H9 (cell line): Measurements from ENCODE around the gene PLCB1. TPM values are rescaled to one million over a fixed set of nuclear protein-coding genes. Genes with fewer than 3 reads are reported as not detected.
A peak's percentile ranks its signal among the peaks of the same experiment; 100 is the strongest.

Source experiments
- DNase-seq: peaks from one replicate; pipeline ENCODE4 v3.0.0-alpha.2; 2017
- H2AFZ ChIP-seq: one replicate; pipeline ENCODE4 v1.6.1; 2013; ENCODE audit warnings: mild to moderate bottlenecking, low read length, control low read depth, moderate library complexity
- H2AK5ac ChIP-seq: 2 replicates; pipeline ENCODE4 v1.6.1; 2013; ENCODE audit warnings: low read length, control low read depth, mixed read lengths; ENCODE audit not compliant: insufficient read length
- H2BK120ac ChIP-seq: one replicate; pipeline ENCODE4 v1.6.1; 2013; ENCODE audit warnings: low read depth, mild to moderate bottlenecking, low read length, control low read depth, inconsistent platforms; ENCODE audit not compliant: poor library complexity, severe bottlenecking
- H2BK12ac ChIP-seq: 2 replicates; pipeline ENCODE4 v1.6.1; 2013; ENCODE audit warnings: low read length, control low read depth, mixed read lengths, low read depth; ENCODE audit not compliant: insufficient read length
- H2BK15ac ChIP-seq: 2 replicates; pipeline ENCODE4 v1.6.1; 2013; ENCODE audit warnings: low read depth, low read length, control low read depth
- H2BK20ac ChIP-seq: one replicate; pipeline ENCODE4 v1.6.1; 2013; ENCODE audit warnings: low read depth, mild to moderate bottlenecking, low read length, control low read depth, inconsistent platforms; ENCODE audit not compliant: poor library complexity, severe bottlenecking
- H2BK5ac ChIP-seq: 2 replicates; pipeline ENCODE4 v1.6.1; 2013; ENCODE audit warnings: low read length, control low read depth, mixed read lengths; ENCODE audit not compliant: insufficient read length
- H3K14ac ChIP-seq: 2 replicates; pipeline ENCODE4 v1.6.1; 2013; ENCODE audit warnings: low read length, control low read depth; ENCODE audit not compliant: insufficient read depth
- H3K18ac ChIP-seq: 2 replicates; pipeline ENCODE4 v1.6.1; 2013; ENCODE audit warnings: low read depth, mild to moderate bottlenecking, mixed read lengths, low read length, control low read depth; ENCODE audit not compliant: insufficient read length
- H3K23ac ChIP-seq: 2 replicates; pipeline ENCODE4 v1.6.1; 2013; ENCODE audit warnings: low read length, control low read depth, mixed read lengths, low read depth; ENCODE audit not compliant: insufficient read length
- H3K23me2 ChIP-seq: 2 replicates; pipeline ENCODE4 v1.6.1; 2013; ENCODE audit warnings: low read depth, mild to moderate bottlenecking, mixed read lengths, low read length, control low read depth; ENCODE audit not compliant: insufficient read length, poor library complexity, severe bottlenecking
- H3K27ac ChIP-seq: 2 replicates; pipeline ENCODE4 v1.5.1; 2013; ENCODE audit warnings: low read length, control low read depth, mixed read lengths, low read depth; ENCODE audit not compliant: insufficient read length
- H3K27me3 ChIP-seq: 2 replicates; pipeline ENCODE4 v1.6.1; 2013; ENCODE audit warnings: low read length, control low read depth, inconsistent platforms; ENCODE audit not compliant: insufficient read depth
- H3K4ac ChIP-seq: 2 replicates; pipeline ENCODE4 v1.6.1; 2013; ENCODE audit warnings: low read depth, mild to moderate bottlenecking, control low read depth, inconsistent platforms, low read length, moderate library complexity
- H3K4me1 ChIP-seq: 2 replicates; pipeline ENCODE4 v1.6.1; 2013; ENCODE audit warnings: low read length, control low read depth, inconsistent platforms; ENCODE audit not compliant: insufficient read depth
- H3K4me2 ChIP-seq: 2 replicates; pipeline ENCODE4 v1.6.1; 2013; ENCODE audit warnings: low read length, control low read depth, mixed read lengths; ENCODE audit not compliant: insufficient read length, insufficient read depth
- H3K56ac ChIP-seq: 2 replicates; pipeline ENCODE4 v1.6.1; 2013; ENCODE audit warnings: low read depth, mild to moderate bottlenecking, mixed read lengths, low read length, control low read depth; ENCODE audit not compliant: insufficient read length
- H3K79me1 ChIP-seq: 2 replicates; pipeline ENCODE4 v1.6.1; 2013; ENCODE audit warnings: low read depth, mild to moderate bottlenecking, moderate library complexity, low read length, control low read depth, inconsistent platforms; ENCODE audit not compliant: insufficient read depth, poor library complexity, severe bottlenecking
- H3K79me2 ChIP-seq: 2 replicates; pipeline ENCODE4 v1.6.1; 2013; ENCODE audit warnings: low read length, control low read depth, inconsistent platforms; ENCODE audit not compliant: insufficient read depth
- H3K9ac ChIP-seq: 2 replicates; pipeline ENCODE4 v1.6.1; 2013; ENCODE audit warnings: low read length, control low read depth, mixed read lengths; ENCODE audit not compliant: insufficient read length; ENCODE audit errors: extremely low read depth
- H3K9me3 ChIP-seq: one replicate; pipeline ENCODE4 v1.6.1; 2013; ENCODE audit warnings: low read depth, low read length, inconsistent platforms; ENCODE audit not compliant: control insufficient read depth
- H3T11ph ChIP-seq: one replicate; pipeline ENCODE4 v1.6.1; 2013; ENCODE audit warnings: mild to moderate bottlenecking, low read length, control low read depth, inconsistent platforms
- H4K20me1 ChIP-seq: one replicate; pipeline ENCODE4 v1.6.1; 2013; ENCODE audit not compliant: control insufficient read depth, insufficient read length, insufficient read depth
- H4K5ac ChIP-seq: 2 replicates; pipeline ENCODE4 v1.6.1; 2013; ENCODE audit warnings: low read depth, mild to moderate bottlenecking, mixed read lengths, low read length, control low read depth; ENCODE audit not compliant: insufficient read length
- H4K8ac ChIP-seq: replicated peaks from 2 replicates; pipeline ENCODE4 v1.6.1; 2013; ENCODE audit warnings: low read length, control low read depth, mixed read lengths, low read depth; ENCODE audit not compliant: insufficient read length
- H4K91ac ChIP-seq: 2 replicates; pipeline ENCODE4 v1.6.1; 2013; ENCODE audit warnings: low read depth, mild to moderate bottlenecking, moderate library complexity, mixed read lengths, low read length, control low read depth; ENCODE audit not compliant: insufficient read length
- H3K27ac Mint-ChIP-seq, 3 experiments: 2 replicates in 2 of 3; 3 replicates in 1 of 3; pipeline ENCODE4 v1.8.0; 2020 to 2021; ENCODE audit warnings: mixed read lengths in 3 of 3, mild to moderate bottlenecking in 1 of 3, moderate library complexity in 1 of 3
- H3K27me3 Mint-ChIP-seq: 2 replicates; pipeline ENCODE4 v1.8.0; 2021; ENCODE audit warnings: low read depth, mild to moderate bottlenecking, moderate library complexity, mixed read lengths
- H3K36me3 Mint-ChIP-seq, 3 experiments: 2 replicates in 2 of 3; 3 replicates in 1 of 3; pipeline ENCODE4 v1.8.0; 2020 to 2021; ENCODE audit warnings: low read depth in 3 of 3, mixed read lengths in 3 of 3; ENCODE audit not compliant: insufficient read depth in 1 of 3
- H3K4me1 Mint-ChIP-seq, 2 experiments: 2 replicates each; pipeline ENCODE4 v1.8.0; 2020; ENCODE audit warnings: mixed read lengths in 2 of 2
- H3K4me3 Mint-ChIP-seq, 2 experiments: 2 replicates in 1 of 2; 3 replicates in 1 of 2; pipeline ENCODE4 v1.8.0; 2020 to 2021; ENCODE audit warnings: mild to moderate bottlenecking in 2 of 2, mixed read lengths in 2 of 2, moderate library complexity in 1 of 2
- H3K9me3 Mint-ChIP-seq, 2 experiments: 2 replicates in 1 of 2; 3 replicates in 1 of 2; pipeline ENCODE4 v1.8.0; 2020; ENCODE audit warnings: mild to moderate bottlenecking in 2 of 2, mixed read lengths in 2 of 2, moderate library complexity in 1 of 2
- WGBS: extraction: QIAGEN DNeasy Blood & Tissue Kit; methylation state at CpG from one replicate; pipeline ENCODE4 v1.1.7; 2013; ENCODE audit warnings: missing lambda C conversion rate, low lambda C conversion rate, mixed read lengths; ENCODE audit not compliant: insufficient read length; ENCODE audit errors: extremely low coverage; 5-methylcytosine and 5-hydroxymethylcytosine counted together
- total RNA-seq: library from RNA; stranded (reverse); gene quantifications from 2 replicates; pipeline ENCODE4 v1.2.1, GENCODE V29; 2021
- TF ChIP-seq, protein P1 (sequence below): fragments of 200-600 bp; sonication (generic); conservative IDR thresholded peaks from 3 replicates; pipeline ENCODE4 v1.8.0; 2021; ENCODE audit warnings: antibody characterized with exemption, mild to moderate bottlenecking

PLCB1 gene
- total RNA-seq, 1 experiment from 2014 or later: 11.5 TPM

DNA sequence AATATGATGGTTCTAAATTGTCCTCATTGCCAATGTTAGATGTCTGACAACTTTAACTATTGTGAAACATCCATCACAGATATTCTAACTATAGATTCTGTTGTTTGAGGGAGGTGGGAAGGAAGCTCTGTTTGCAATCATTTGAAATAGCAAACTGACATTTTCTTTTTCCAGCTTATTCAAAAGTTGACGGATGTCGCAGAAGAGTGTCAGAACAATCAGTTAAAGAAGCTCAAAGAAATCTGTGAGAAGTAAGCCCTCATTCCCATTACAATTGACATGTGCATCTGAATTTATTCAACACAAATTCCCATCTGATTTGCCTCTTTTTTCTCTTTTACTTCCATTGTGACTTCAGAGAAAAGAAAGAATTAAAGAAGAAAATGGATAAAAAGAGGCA lies 656.2 kb downstream of the PLCB1 start:
- no peak overlapping the region for H3K23ac ChIP-seq
- H3T11ph ChIP-seq: no peak overlapping the region
- no peak for DNase-seq
- no peak overlapping the region for H4K91ac ChIP-seq
- H3K4ac ChIP-seq: no peak overlapping the region
- H3K4me1 ChIP-seq: no peaks in the 10 kb centered on the region; the same call in 1 of the 2 replicates
- no peak overlapping the region for H3K4me3 Mint-ChIP-seq
- no peak overlapping the region for H3K9ac ChIP-seq
- H3K79me2 ChIP-seq: no peaks in the 10 kb centered on the region
- no peaks in the 10 kb centered on the region for H3K79me1 ChIP-seq
- H2AFZ ChIP-seq: no peak overlapping the region
- H2BK120ac ChIP-seq: no peak overlapping the region
- no peaks in the 10 kb centered on the region for H3K27me3 ChIP-seq
- H3K56ac ChIP-seq: no peak overlapping the region
- H3K27me3 Mint-ChIP-seq: peaks cover 9% of the 10 kb centered on the region
- H3K27ac Mint-ChIP-seq: peak overlapping the region in 1 of 3 experiments; percentile 67; a peak in 1 of 7 replicates
- no peak overlapping the region for H2BK5ac ChIP-seq
- no CpG with 5 or more reads among the region's 2 CpGs for WGBS
- no peaks in the 10 kb centered on the region for H3K23me2 ChIP-seq
- H2AK5ac ChIP-seq: no peak overlapping the region
- no peak overlapping the region for H3K18ac ChIP-seq
- H3K36me3 Mint-ChIP-seq: peaks cover 0 to under 1% (median 0%) of the 10 kb centered on the region in 3 experiments; a peak in 2 of 7 replicates
- H3K4me2 ChIP-seq: no peak overlapping the region
- H3K4me1 Mint-ChIP-seq: peaks cover 34 to 38% of the 10 kb centered on the region in 2 experiments
- TF ChIP-seq, protein P1, sequence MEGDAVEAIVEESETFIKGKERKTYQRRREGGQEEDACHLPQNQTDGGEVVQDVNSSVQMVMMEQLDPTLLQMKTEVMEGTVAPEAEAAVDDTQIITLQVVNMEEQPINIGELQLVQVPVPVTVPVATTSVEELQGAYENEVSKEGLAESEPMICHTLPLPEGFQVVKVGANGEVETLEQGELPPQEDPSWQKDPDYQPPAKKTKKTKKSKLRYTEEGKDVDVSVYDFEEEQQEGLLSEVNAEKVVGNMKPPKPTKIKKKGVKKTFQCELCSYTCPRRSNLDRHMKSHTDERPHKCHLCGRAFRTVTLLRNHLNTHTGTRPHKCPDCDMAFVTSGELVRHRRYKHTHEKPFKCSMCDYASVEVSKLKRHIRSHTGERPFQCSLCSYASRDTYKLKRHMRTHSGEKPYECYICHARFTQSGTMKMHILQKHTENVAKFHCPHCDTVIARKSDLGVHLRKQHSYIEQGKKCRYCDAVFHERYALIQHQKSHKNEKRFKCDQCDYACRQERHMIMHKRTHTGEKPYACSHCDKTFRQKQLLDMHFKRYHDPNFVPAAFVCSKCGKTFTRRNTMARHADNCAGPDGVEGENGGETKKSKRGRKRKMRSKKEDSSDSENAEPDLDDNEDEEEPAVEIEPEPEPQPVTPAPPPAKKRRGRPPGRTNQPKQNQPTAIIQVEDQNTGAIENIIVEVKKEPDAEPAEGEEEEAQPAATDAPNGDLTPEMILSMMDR: no peak
- H2BK12ac ChIP-seq: no peak overlapping the region
- no peak overlapping the region for H2BK15ac ChIP-seq
- H3K27ac ChIP-seq: no peak overlapping the region
- H3K9me3 Mint-ChIP-seq: no peaks in the 10 kb centered on the region
- H3K14ac ChIP-seq: no peak overlapping the region
- H3K9me3 ChIP-seq: no peaks in the 10 kb centered on the region
- H4K5ac ChIP-seq: no peak overlapping the region
- H2BK20ac ChIP-seq: no peak overlapping the region
- H4K20me1 ChIP-seq: no peaks in the 10 kb centered on the region
- H4K8ac ChIP-seq: no peak overlapping the region
